ENCODE data around the gene PLCB3. TPM values are rescaled to one million over a fixed set of nuclear protein-coding genes. Genes with fewer than 3 reads are reported as not detected.

The PLCB3 gene
- total RNA-seq, 4 donors from 2014 or later, result 14.7 to 26.5 (median 19.7) TPM

- DNase-seq (ENCODE audit: low spot score) (no peak), ATAC-seq (ENCODE audit: low FRiP score) (no peak)
- TF ChIP-seq CTCF (IDR thresholded peaks at IDR 0.05), result no peak
Observed at GRCh38 chr11:64247729-64248531, 3.4 kb upstream of the PLCB3 start.

DNA sequence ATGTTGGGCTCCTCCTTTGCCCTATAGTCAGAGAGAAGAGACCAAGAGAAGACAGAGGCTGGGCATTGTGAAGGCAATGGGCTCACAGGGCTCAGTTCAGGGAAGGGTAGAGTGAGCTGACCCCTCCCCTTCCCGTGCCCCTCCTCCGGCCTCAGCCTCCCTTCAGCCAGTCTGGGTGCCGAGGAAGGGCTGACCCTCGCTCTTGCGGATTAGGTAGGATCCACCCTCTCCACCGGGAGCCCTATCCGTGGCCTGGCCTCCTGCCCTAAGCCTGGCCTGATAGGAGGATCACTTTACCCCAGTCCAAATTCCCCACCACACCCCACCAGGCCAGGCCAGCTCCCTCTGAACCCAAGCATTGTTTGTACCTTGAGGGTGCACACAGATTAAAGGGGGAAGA is 2.8 kb upstream of the PLCB3 start:
- TF ChIP-seq CTCF (IDR thresholded peaks at IDR 0.05), result no peak
- ATAC-seq (ENCODE audit: low FRiP score) (no peak), DNase-seq (ENCODE audit: low spot score) (no peak)

DNA sequence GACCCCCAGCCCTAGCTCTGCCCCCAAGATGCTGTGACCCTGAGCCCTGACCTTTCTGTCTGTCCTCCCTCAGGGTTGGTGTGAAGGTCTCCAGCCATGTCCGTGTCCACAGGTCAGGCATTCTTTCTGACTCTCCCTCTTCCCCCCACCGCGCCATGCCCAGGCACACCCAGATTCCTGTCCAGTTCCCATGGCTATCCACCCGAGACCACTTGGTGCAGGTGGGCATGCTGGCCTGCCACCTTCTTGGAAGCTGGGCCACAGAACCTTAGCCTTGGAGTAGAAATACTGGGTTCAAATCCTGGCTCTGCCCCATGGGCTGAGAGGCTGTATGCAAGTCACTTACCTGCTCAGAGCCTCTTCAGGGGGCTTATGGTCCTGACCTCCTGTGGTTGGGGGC is 2.3 kb upstream of the PLCB3 start:
- DNase-seq (ENCODE audit: low spot score) (no peak), ATAC-seq (ENCODE audit: low FRiP score) (no peak)
- TF ChIP-seq CTCF (IDR thresholded peaks at IDR 0.05), result no peak

DNA sequence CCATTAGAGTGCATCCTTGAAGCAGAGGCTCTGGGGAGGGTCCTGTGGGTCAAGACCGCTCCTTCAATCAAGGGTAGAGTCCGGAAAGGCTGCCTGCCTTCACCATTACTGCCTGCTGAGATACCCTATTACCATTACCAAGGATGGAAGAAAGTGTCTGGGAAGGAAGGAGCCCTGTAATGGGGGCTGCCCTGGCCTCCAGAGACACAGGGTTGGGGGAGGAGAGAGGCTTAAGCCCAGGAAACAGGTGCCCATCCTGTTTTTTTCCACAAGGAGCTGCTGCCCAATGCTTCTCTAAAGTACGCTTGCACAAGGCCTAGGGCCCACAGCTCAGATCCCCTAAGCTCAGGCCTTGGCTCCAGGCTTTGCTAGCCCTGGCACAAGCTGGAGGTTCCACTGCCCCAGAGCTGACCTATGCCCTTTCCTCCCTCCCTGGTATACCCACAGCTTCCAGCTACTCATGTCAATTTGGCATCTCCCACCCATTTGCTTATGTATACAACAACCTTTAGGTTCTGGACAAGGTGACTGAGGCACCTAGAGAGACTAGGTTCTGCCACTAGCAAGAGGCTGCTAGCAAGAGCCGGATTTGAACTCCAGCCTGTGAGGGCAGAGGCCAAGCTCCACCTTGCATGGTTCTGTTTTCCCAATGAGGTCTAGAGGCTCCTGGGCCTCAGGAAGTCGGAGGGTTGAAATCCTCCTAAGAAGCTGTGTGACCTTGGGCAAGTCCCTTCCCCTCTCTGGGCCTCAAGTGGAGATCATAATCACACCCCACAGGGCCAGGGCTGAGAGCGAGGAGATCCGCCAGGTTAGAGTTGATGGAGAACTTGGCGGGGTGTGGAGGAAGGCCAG is 1.5 kb upstream of the PLCB3 start:
- ATAC-seq (ENCODE audit: low FRiP score), result no peak
- DNase-seq (ENCODE audit: low spot score), result no peak
- TF ChIP-seq CTCF (IDR thresholded peaks at IDR 0.05), result no peak

- ATAC-seq (ENCODE audit: low FRiP score) (no peak), DNase-seq (ENCODE audit: low spot score) (no peak)
- TF ChIP-seq CTCF (IDR thresholded peaks at IDR 0.05), result no peak
Observed at GRCh38 chr11:64250415-64251015, 815 bp upstream of the PLCB3 start.

- no peak for TF ChIP-seq CTCF (IDR thresholded peaks at IDR 0.05)
- ATAC-seq (ENCODE audit: low FRiP score) (no peak), DNase-seq (ENCODE audit: low spot score) (no peak)
Observed at GRCh38 chr11:64251753-64252002, 348 bp downstream of the PLCB3 start.

Data from omental fat pad (tissue), 4 donors.